Right renal pelvis (tissue), 4 donors: Measurements from ENCODE around the gene AZIN2. TPM values are rescaled to one million over a fixed set of nuclear protein-coding genes. Genes with fewer than 3 reads are reported as not detected.

ENCODE experiments used
- polyA plus RNA-seq, 4 donors: library from polyadenylated mRNA; unstranded; fragments of 120-200 nt; gene quantifications; one replicate each; pipeline ENCODE4 v1.2.1, GENCODE V29; 2013; ENCODE audit not compliant: insufficient read length in 4 of 4

Gene AZIN2
- polyA plus RNA-seq, 4 donors = 4.9 to 8.0 (median 6.9) TPM

Other genes with a start within 250 kb of the AZIN2 start
- 10 to 100 TPM; 45.3 to 60.8 (median 50.7) TPM for gene FNDC5, start 210.2 kb upstream of the AZIN2 start, polyA plus RNA-seq
- 1 to 10 TPM in 1 of 4 donors, under 1 TPM in 3; 0.63 to 1.3 (median 0.72) TPM for gene HPCA, start 194.7 kb upstream of the AZIN2 start, polyA plus RNA-seq
- gene TMEM54, start 179.8 kb upstream of the AZIN2 start, polyA plus RNA-seq = 10 to 100 TPM in 2 of 4 donors, 1 to 10 TPM in 2; 7.5 to 11.6 (median 9.1) TPM
- 10 to 100 TPM; 17.6 to 19.5 (median 18.7) TPM for gene RNF19B, start 116.3 kb upstream of the AZIN2 start, polyA plus RNA-seq
- gene AK2, start 44.3 kb upstream of the AZIN2 start, polyA plus RNA-seq = 100 to 1,000 TPM; 200 to 220 (median 215) TPM
- 1 to 10 TPM; 7.0 to 8.1 (median 7.8) TPM for gene TRIM62, start 100.9 kb downstream of the AZIN2 start, polyA plus RNA-seq
- 10 to 100 TPM; 59.2 to 66.0 (median 60.3) TPM for gene ZNF362, start 175.3 kb downstream of the AZIN2 start, polyA plus RNA-seq
- gene A3GALT2, start 239.9 kb downstream of the AZIN2 start, polyA plus RNA-seq = under 1 TPM in 1 of 4 donors, not detected in 3; 0.17 TPM